Ascending aorta (tissue), 2 donors: Measurements from ENCODE around the gene RTRAF. TPM values are rescaled to one million over a fixed set of nuclear protein-coding genes. Genes with fewer than 3 reads are reported as not detected.

Experiments
- DNase-seq, 2 donors: peaks; one replicate each; pipeline ENCODE4 v3.0.0-alpha.2; 2019; ENCODE audit warnings: low spot score in 2 of 2
- H3K27ac ChIP-seq, 2 donors: fragments of 200-600 bp; sonication (generic); one replicate each; pipeline ENCODE4 v1.5.1; 2016 to 2017; ENCODE audit warnings: mild to moderate bottlenecking in 1 of 2
- H3K27me3 ChIP-seq: fragments of 200-600 bp; sonication (generic); one replicate; pipeline ENCODE4 v1.5.1; 2017
- H3K36me3 ChIP-seq, 2 donors: fragments of 200-600 bp; sonication (generic); one replicate each; pipeline ENCODE4 v1.5.1; 2016
- H3K4me1 ChIP-seq, 2 donors: fragments of 200-600 bp; sonication (generic); one replicate each; pipeline ENCODE4 v1.5.1; 2016 to 2017; ENCODE audit warnings: mild to moderate bottlenecking in 1 of 2
- H3K4me3 ChIP-seq, 2 donors: fragments of 200-600 bp; sonication (generic); one replicate each; pipeline ENCODE4 v1.5.1; 2016 to 2017; ENCODE audit warnings: mild to moderate bottlenecking in 1 of 2
- H3K9me3 ChIP-seq, 2 donors: fragments of 200-600 bp; sonication (generic); one replicate each; pipeline ENCODE4 v1.5.1; 2016
- CTCF ChIP-seq, 3 experiments: fragments of 200-600 bp in 2 of 3; fragments of 450-650 bp in 1 of 3; sonication (generic) in 2 of 3; IDR thresholded peaks; one replicate each; pipeline ENCODE4 v1.5.1; 2016 to 2019; ENCODE audit warnings: antibody characterized with exemption in 3 of 3, mild to moderate bottlenecking in 1 of 3, moderate library complexity in 1 of 3
- intact Hi-C: fragments of 100-400 bp; cut with DNase I; formaldehyde crosslinking; loops from one replicate; pipeline ENCODE4 v1.15.1; 2023
- total RNA-seq: library from RNA; depleted of rRNA; stranded (reverse); fragments of >200 nt; gene quantifications from one replicate; pipeline ENCODE4 v1.1.0, GENCODE V29; 2016

RTRAF gene
- total RNA-seq, 1 donor from 2014 or later, result 15.3 TPM

- DNase-seq, result no peak
- peaks cover 0 to 10% of the 10 kb centered on the region in 2 donors for H3K4me1 ChIP-seq
- TF ChIP-seq CTCF (IDR thresholded peaks at IDR 0.05), result no peak
- H3K9me3 ChIP-seq, result no peaks in the 10 kb centered on the region
- no peaks in the 10 kb centered on the region for H3K27me3 ChIP-seq
- peaks cover 43 to 82% of the 10 kb centered on the region in 2 donors for H3K36me3 ChIP-seq
- H3K4me3 ChIP-seq, result no peak overlapping the region
- intact Hi-C loops, result no loop called here
- H3K27ac ChIP-seq, result no peak overlapping the region
These were observed 18.3 kb downstream of the RTRAF start for GRCh38 chr14:52007637-52008036.

GRCh38 chr14:52008136-52008535 is 18.8 kb downstream of the RTRAF start:
- Histone ChIP-seq H3K36me3 (peaks cover 42 to 77% of the 10 kb centered on the region in 2 donors), H3K27ac (no peak overlapping the region), H3K9me3 (no peaks in the 10 kb centered on the region), H3K4me1 (peaks cover 0 to 9% of the 10 kb centered on the region in 2 donors), H3K4me3 (no peak overlapping the region), H3K27me3 (no peaks in the 10 kb centered on the region)
- intact Hi-C loops, result no loop called here
- TF ChIP-seq CTCF (IDR thresholded peaks at IDR 0.05), result no peak
- DNase-seq, result no peak

- H3K27ac ChIP-seq, result no peak overlapping the region
- peaks cover 0 to 6% of the 10 kb centered on the region in 2 donors for H3K4me1 ChIP-seq
- H3K27me3 ChIP-seq, result no peaks in the 10 kb centered on the region
- DNase-seq, result no peak
- no peak overlapping the region for H3K4me3 ChIP-seq
- peaks cover 31 to 57% of the 10 kb centered on the region in 2 donors for H3K36me3 ChIP-seq
- H3K9me3 ChIP-seq, result no peaks in the 10 kb centered on the region
- no peak for TF ChIP-seq CTCF (IDR thresholded peaks at IDR 0.05)
- intact Hi-C loops, result no loop called here
These were observed 20.9 kb downstream of the RTRAF start for GRCh38 chr14:52010173-52010693.

- no peak for DNase-seq
- H3K27me3 ChIP-seq, result no peaks in the 10 kb centered on the region
- intact Hi-C loops, result no loop called here
- H3K36me3 ChIP-seq, result peaks cover 21 to 46% of the 10 kb centered on the region in 2 donors
- no peak overlapping the region for H3K27ac ChIP-seq
- H3K9me3 ChIP-seq, result no peaks in the 10 kb centered on the region
- TF ChIP-seq CTCF (IDR thresholded peaks at IDR 0.05), result no peak
- peaks cover 0 to 6% of the 10 kb centered on the region in 2 donors for H3K4me1 ChIP-seq
- H3K4me3 ChIP-seq, result no peak overlapping the region
These were observed 22.2 kb downstream of the RTRAF start for GRCh38 chr14:52011523-52011922.

GRCh38 chr14:52012635-52013034 is 23.3 kb downstream of the RTRAF start:
- Histone ChIP-seq H3K27me3 (no peaks in the 10 kb centered on the region), H3K9me3 (no peaks in the 10 kb centered on the region), H3K36me3 (peaks cover 17 to 40% of the 10 kb centered on the region in 2 donors), H3K4me1 (peaks cover 0 to 6% of the 10 kb centered on the region in 2 donors), H3K27ac (no peak overlapping the region), H3K4me3 (no peak overlapping the region)
- DNase-seq, result no peak
- intact Hi-C loops, result no loop called here
- TF ChIP-seq CTCF (IDR thresholded peaks at IDR 0.05), result no peak
